DOHH2 (cell line): ENCODE data around the gene DOCK1.

ENCODE experiments used
- H3F3A ChIP-seq: fragments of 200-600 bp; sonication (generic), shearing (Covaris generic); 2 replicates; pipeline ENCODE4 v1.6.0; 2016; ENCODE audit warnings: antibody characterized with exemption, mild to moderate bottlenecking; ENCODE audit not compliant: control insufficient read depth, insufficient read depth
- H3K27ac ChIP-seq: fragments of 200-600 bp; sonication (generic); 2 replicates; pipeline ENCODE4 v1.5.1; 2014; ENCODE audit warnings: low read depth, mild to moderate bottlenecking, low read length, moderate library complexity
- H3K27me3 ChIP-seq: fragments of 200-600 bp; sonication (generic); 2 replicates; pipeline ENCODE4 v1.6.1; 2014; ENCODE audit warnings: mild to moderate bottlenecking, low read length, mixed read lengths; ENCODE audit not compliant: control insufficient read depth
- H3K36me3 ChIP-seq: fragments of 200-600 bp; sonication (generic); 2 replicates; pipeline ENCODE4 v1.6.1; 2014; ENCODE audit warnings: mild to moderate bottlenecking, low read length, moderate library complexity, mixed read lengths; ENCODE audit not compliant: control insufficient read depth
- H3K4me1 ChIP-seq: fragments of 200-600 bp; sonication (generic); 2 replicates; pipeline ENCODE4 v1.6.1; 2014; ENCODE audit warnings: mild to moderate bottlenecking, low read length, mixed read lengths; ENCODE audit not compliant: control insufficient read depth
- H3K4me2 ChIP-seq: fragments of 200-600 bp; sonication (generic); 2 replicates; pipeline ENCODE4 v1.6.0; 2014; ENCODE audit warnings: mild to moderate bottlenecking, low read length, moderate library complexity
- H3K4me3 ChIP-seq: fragments of 200-600 bp; sonication (generic); 2 replicates; pipeline ENCODE4 v1.5.1; 2014; ENCODE audit warnings: mild to moderate bottlenecking, low read length, mixed read lengths
- H3K79me2 ChIP-seq: fragments of 200-600 bp; sonication (generic); 2 replicates; pipeline ENCODE4 v1.6.1; 2014; ENCODE audit warnings: mild to moderate bottlenecking, low read length, mixed read lengths; ENCODE audit not compliant: control insufficient read depth
- H3K9me2 ChIP-seq: fragments of 200-600 bp; sonication (generic); replicated peaks from 2 replicates; pipeline ENCODE4 v1.6.1; 2014; ENCODE audit warnings: mild to moderate bottlenecking, low read length, mixed read lengths; ENCODE audit not compliant: control insufficient read depth
- H3K9me3 ChIP-seq: fragments of 200-600 bp; sonication (generic); 2 replicates; pipeline ENCODE4 v1.6.1; 2014; ENCODE audit warnings: antibody characterized with exemption, low read length, mixed read lengths; ENCODE audit not compliant: control insufficient read depth, insufficient read depth
- H4K20me1 ChIP-seq: fragments of 200-600 bp; sonication (generic); 2 replicates; pipeline ENCODE4 v1.6.0; 2014; ENCODE audit warnings: low read depth, mild to moderate bottlenecking, antibody characterized with exemption, low read length, moderate library complexity; ENCODE audit not compliant: control insufficient read depth, insufficient read depth
- CTCF ChIP-seq: fragments of 200-600 bp; sonication (generic); IDR thresholded peaks from one replicate; pipeline ENCODE4 v1.5.1; 2014; ENCODE audit warnings: antibody characterized with exemption, mild to moderate bottlenecking, low read depth, low read length; ENCODE audit not compliant: poor library complexity, severe bottlenecking
- EZH2phosphoT487 ChIP-seq: fragments of 200-600 bp; sonication (generic); IDR thresholded peaks from 2 replicates; pipeline ENCODE4 v1.6.1; 2017; ENCODE audit warnings: borderline replicate concordance, mild to moderate bottlenecking, antibody characterized with exemption, low read length, moderate library complexity, mixed read lengths

The DOCK1 gene

DNA sequence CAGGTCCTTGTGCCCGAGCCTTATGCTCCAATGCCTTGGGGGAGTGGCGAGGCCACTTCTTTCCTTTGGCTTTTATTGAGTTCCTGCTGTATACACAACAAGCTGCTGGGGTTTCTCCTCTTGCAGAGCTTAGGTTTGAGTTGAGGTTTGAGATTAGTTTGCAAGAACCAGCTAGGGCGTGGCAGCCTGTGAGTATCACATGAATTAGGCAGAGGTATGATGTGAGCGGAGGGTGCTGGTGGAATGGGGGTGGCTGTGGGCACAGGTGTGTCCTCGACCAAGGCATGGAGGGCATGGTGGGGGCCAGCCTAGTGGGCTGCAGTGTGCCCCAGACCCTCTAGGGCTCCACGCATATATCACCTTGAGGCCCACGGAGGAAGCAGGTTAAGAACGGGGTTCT, 123.3 kb downstream of the DOCK1 start:
- Histone ChIP-seq H3K9me3 (peaks cover 7% of the 10 kb centered on the region; the same call in 1 of the 2 replicates), H3K9me2 (no peaks in the 10 kb centered on the region), H3K36me3 (no peaks in the 10 kb centered on the region), H3K27me3 (no peaks in the 10 kb centered on the region), H3K4me2 (no peak overlapping the region), H3F3A (no peaks in the 10 kb centered on the region), H4K20me1 (no peaks in the 10 kb centered on the region), H3K4me3 (no peak overlapping the region), H3K79me2 (no peaks in the 10 kb centered on the region), H3K4me1 (no peaks in the 10 kb centered on the region), H3K27ac (no peak overlapping the region)
- TF ChIP-seq EZH2phosphoT487, result no peak
- no peak for TF ChIP-seq CTCF

- no peaks in the 10 kb centered on the region for H3K4me1 ChIP-seq
- H3K4me2 ChIP-seq, result no peak overlapping the region
- H3K27ac ChIP-seq, result no peak overlapping the region
- TF ChIP-seq EZH2phosphoT487, result no peak
- TF ChIP-seq CTCF, result no peak
- no peaks in the 10 kb centered on the region for H3K79me2 ChIP-seq
- no peaks in the 10 kb centered on the region for H4K20me1 ChIP-seq
- H3K9me2 ChIP-seq, result no peaks in the 10 kb centered on the region
- no peaks in the 10 kb centered on the region for H3K36me3 ChIP-seq
- no peaks in the 10 kb centered on the region for H3K27me3 ChIP-seq
- no peak overlapping the region for H3K4me3 ChIP-seq
- H3K9me3 ChIP-seq, result peaks cover 7% of the 10 kb centered on the region; the same call in 1 of the 2 replicates
- no peaks in the 10 kb centered on the region for H3F3A ChIP-seq
These were observed 123.8 kb downstream of the DOCK1 start for GRCh38 chr10:127029061-127029460.

DNA sequence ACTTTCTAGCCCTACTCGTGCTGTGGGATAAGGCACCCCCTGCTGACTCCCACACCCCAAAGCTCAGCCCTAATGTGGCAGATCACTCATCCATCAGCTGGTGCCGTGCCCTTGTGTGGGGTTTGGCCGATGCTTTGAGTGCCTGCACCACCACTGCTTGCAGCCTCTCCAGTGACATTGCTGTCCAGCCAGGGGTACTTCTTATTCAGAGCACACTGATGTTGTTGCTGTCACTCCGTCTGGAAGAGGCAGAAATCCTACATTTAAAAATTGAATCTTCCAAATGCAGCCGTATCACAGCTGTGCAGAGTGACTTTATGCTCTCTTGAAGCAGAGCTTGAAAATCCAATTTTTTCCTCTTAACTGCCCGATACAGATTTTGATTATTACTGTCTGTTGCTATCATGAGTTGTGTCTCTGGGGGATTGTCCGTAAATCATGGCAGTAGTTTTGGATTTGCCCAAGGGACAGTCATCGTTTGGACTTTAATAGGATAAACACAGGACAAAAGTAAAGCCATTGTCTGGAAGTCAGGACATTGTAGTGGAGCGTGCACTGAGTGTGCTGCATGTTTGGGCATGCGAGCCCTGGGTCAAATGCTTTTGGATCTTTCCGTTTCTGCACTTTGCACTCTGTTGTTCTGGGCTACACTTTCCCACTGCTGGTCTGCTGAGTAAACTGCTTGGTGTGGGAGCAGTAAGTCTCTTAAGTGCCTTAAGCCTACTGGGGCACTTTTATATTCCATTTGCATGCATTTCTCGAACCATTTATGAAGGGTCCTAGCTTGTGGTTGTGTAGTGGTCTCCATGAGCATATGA, 128.2 kb downstream of the DOCK1 start:
- no peaks in the 10 kb centered on the region for H3K79me2 ChIP-seq
- no peaks in the 10 kb centered on the region for H3K27me3 ChIP-seq
- H3K4me2 ChIP-seq, result no peak overlapping the region
- no peaks in the 10 kb centered on the region for H4K20me1 ChIP-seq
- no peaks in the 10 kb centered on the region for H3K36me3 ChIP-seq
- peaks cover 3% of the 10 kb centered on the region; the same call in 1 of the 2 replicates for H3K9me3 ChIP-seq
- H3F3A ChIP-seq, result no peaks in the 10 kb centered on the region
- no peak overlapping the region for H3K27ac ChIP-seq
- H3K9me2 ChIP-seq, result no peaks in the 10 kb centered on the region
- TF ChIP-seq CTCF, result no peak
- no peak for TF ChIP-seq EZH2phosphoT487
- no peaks in the 10 kb centered on the region for H3K4me1 ChIP-seq
- no peak overlapping the region for H3K4me3 ChIP-seq
